NCI-H69 (cell line): ENCODE data around the gene RMI1.
A peak's percentile ranks its signal among the peaks of the same experiment; 100 is the strongest.
"Not testable (repeated sequence)": the region's sequence is repeated elsewhere in the genome, so short reads cannot be mapped to it uniquely, and the experiment has no call there.

Source experiments
- DNase-seq: peaks from one replicate; lab custom pipeline; 2025; lab: John Stamatoyannopoulos, UW

RMI1 gene

DNA sequence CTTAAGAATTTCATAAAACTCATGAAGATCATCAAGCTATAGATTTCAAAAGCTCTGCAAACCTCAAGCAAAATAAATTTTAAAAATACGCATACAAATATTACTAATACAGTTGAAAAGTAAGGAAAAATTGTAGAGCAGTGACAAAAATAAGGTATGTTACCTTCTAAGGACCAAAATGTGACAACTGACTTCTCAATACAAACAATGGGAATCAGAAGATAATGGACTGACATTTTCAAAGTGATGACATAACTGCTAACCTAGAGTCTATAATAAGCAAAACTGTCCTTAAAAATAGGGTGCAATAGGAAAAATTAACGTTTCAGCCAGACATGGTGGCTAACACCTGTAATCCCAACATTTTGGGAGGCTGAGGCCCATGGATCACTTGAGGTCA lies 27.1 kb downstream of the RMI1 start:
- no peak for DNase-seq

- DNase-seq = no peak
These were observed 43.5 kb downstream of the RMI1 start for GRCh38 chr9:84024041-84024575.

- no peak for DNase-seq
These were observed 46.6 kb downstream of the RMI1 start for GRCh38 chr9:84027201-84027600.

DNA sequence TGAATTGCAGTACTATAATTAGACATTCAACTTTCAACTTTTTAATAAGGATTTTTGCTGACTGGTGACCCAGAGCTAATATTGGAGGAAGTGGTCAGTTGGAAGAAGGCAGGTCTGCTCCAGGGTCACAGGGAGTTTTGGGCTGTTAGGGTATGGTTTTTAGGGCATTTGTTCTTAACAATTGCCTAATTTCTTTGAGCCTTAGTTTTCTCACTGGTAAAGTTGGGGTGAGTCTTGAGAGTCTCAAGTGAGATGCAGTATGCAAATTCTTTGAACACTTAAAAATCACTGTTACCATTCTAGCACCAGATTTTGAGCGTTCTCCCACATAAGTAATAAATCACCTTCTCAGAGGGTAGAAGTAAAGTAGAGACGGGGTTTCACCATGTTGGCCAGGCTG lies 50.9 kb downstream of the RMI1 start:
- DNase-seq = no peak

DNA sequence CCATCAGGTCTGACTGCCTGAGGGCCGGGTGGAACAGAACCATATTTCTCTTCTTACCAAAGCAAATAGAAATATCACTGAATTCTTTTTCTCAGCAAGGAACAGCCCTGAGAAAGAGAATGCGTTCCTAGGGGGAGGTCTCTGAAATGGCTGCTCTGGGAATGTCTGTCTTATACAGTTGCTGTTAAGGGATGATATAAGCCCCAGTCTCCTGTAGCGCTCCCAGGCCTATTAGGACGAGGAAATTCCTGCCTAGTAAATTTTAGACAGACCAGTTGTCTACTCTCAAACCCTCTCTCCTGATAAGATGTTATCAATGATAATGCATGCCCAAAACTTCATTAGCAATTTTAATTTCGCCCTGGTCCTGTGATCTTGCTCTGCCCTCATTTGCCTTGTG lies 61.3 kb downstream of the RMI1 start:
- not testable (repeated sequence) for DNase-seq

- peak; percentile 41 for DNase-seq
These were observed 65.0 kb downstream of the RMI1 start for GRCh38 chr9:84045481-84046097.
